ENCODE results near the gene RHOJ.

DNA sequence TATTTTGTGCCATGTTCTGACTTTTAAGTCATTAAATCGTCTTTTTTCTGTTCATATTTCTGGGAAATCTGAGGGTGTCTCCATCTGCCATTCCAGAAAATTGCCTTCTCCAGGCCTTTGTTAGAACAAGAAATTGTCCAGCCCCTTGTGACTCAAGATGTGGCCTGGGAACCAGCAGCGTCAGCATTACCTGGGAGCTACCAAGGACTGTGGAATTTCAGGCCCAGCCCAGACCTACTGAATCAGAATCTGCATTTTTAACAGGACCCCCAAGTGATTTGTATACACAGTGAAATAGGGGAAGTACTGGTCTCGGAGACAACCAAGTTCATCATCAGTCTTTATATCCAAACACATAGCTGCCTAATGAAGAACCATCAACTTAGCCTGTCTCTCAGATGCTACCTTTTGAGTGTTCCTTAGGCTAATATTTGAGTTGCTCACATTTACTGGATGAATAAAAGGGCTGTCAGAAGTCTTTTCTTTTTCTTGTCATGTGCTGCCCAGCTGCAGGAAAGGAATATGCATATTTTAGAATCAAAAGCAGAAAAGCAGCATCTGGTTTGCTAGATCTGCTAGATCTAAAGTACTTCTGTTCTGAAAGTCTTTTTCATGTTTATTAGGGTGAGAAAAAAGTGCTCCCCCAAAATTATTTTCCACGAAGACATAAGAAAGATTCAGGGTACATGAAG, 93.3 kb downstream of the RHOJ start:
- TF ChIP-seq, protein P1, sequence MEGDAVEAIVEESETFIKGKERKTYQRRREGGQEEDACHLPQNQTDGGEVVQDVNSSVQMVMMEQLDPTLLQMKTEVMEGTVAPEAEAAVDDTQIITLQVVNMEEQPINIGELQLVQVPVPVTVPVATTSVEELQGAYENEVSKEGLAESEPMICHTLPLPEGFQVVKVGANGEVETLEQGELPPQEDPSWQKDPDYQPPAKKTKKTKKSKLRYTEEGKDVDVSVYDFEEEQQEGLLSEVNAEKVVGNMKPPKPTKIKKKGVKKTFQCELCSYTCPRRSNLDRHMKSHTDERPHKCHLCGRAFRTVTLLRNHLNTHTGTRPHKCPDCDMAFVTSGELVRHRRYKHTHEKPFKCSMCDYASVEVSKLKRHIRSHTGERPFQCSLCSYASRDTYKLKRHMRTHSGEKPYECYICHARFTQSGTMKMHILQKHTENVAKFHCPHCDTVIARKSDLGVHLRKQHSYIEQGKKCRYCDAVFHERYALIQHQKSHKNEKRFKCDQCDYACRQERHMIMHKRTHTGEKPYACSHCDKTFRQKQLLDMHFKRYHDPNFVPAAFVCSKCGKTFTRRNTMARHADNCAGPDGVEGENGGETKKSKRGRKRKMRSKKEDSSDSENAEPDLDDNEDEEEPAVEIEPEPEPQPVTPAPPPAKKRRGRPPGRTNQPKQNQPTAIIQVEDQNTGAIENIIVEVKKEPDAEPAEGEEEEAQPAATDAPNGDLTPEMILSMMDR (IDR thresholded peaks at IDR 0.05; ENCODE audit: poor library complexity): no peak
- TF ChIP-seq EZH2phosphoT487 (IDR thresholded peaks at IDR 0.05; ENCODE audit: low read depth, severe bottlenecking, unreplicated experiment) (no peak), EZH2 (IDR thresholded peaks at IDR 0.05; ENCODE audit: borderline replicate concordance) (no peak)

Data from hepatocyte (in vitro differentiated cells).